ENCODE results near the gene CTNNA3. TPM values are rescaled to one million over a fixed set of nuclear protein-coding genes. Genes with fewer than 3 reads are reported as not detected.

CTNNA3 gene
- total RNA-seq, 2 experiments from 2014 or later = not detected

GRCh38 chr10:67284589-67284988, 411.4 kb downstream of the CTNNA3 start:
- Mint-ChIP-seq H3K36me3 (ENCODE audit: low read depth) (no peaks in the 10 kb centered on the region), H3K27me3 (ENCODE audit: low read depth) (no peaks in the 10 kb centered on the region), H3K4me3 (no peak overlapping the region), H3K9me3 (peaks cover 4% of the 10 kb centered on the region), H3K4me1 (ENCODE audit: low read depth) (no peaks in the 10 kb centered on the region), H3K27ac (no peak overlapping the region)
- intact Hi-C loops (cut with micrococcal nuclease) = no loop called here
- CTCF ChIA-PET = interaction anchor here (0.6 kb wide), 1 partner anchor 822 kb away, joined by 3 read pairs; no protein-coding TSS in a partner anchor
- no peak for DNase-seq

GRCh38 chr10:67282871-67283270, 413.1 kb downstream of the CTNNA3 start:
- no peaks in the 10 kb centered on the region for H3K27me3 Mint-ChIP-seq (ENCODE audit: low read depth)
- no peak overlapping the region for H3K4me3 Mint-ChIP-seq
- H3K27ac Mint-ChIP-seq = no peak overlapping the region
- H3K9me3 Mint-ChIP-seq = peaks cover 4% of the 10 kb centered on the region
- no peaks in the 10 kb centered on the region for H3K36me3 Mint-ChIP-seq (ENCODE audit: low read depth)
- no peaks in the 10 kb centered on the region for H3K4me1 Mint-ChIP-seq (ENCODE audit: low read depth)
- CTCF ChIA-PET = no interaction called here
- intact Hi-C loops (cut with micrococcal nuclease) = no loop called here
- DNase-seq = no peak

GRCh38 chr10:67280405-67280804, 415.6 kb downstream of the CTNNA3 start:
- intact Hi-C loops (cut with micrococcal nuclease) = no loop called here
- H3K27me3 Mint-ChIP-seq (ENCODE audit: low read depth) = no peaks in the 10 kb centered on the region
- peaks cover 4% of the 10 kb centered on the region for H3K9me3 Mint-ChIP-seq
- H3K4me1 Mint-ChIP-seq (ENCODE audit: low read depth) = no peaks in the 10 kb centered on the region
- no peak for DNase-seq
- no peak overlapping the region for H3K4me3 Mint-ChIP-seq
- H3K36me3 Mint-ChIP-seq (ENCODE audit: low read depth) = no peaks in the 10 kb centered on the region
- H3K27ac Mint-ChIP-seq = no peak overlapping the region
- CTCF ChIA-PET = no interaction called here

- no peak for DNase-seq
- no peak overlapping the region for H3K27ac Mint-ChIP-seq
- H3K4me1 Mint-ChIP-seq (ENCODE audit: low read depth) = no peaks in the 10 kb centered on the region
- no peak overlapping the region for H3K4me3 Mint-ChIP-seq
- H3K36me3 Mint-ChIP-seq (ENCODE audit: low read depth) = no peaks in the 10 kb centered on the region
- CTCF ChIA-PET = no interaction called here
- no peaks in the 10 kb centered on the region for H3K27me3 Mint-ChIP-seq (ENCODE audit: low read depth)
- intact Hi-C loops (cut with micrococcal nuclease) = no loop called here
- H3K9me3 Mint-ChIP-seq = no peaks in the 10 kb centered on the region
These were observed 418.6 kb downstream of the CTNNA3 start for GRCh38 chr10:67277402-67277801.

GRCh38 chr10:67269828-67270227, 426.2 kb downstream of the CTNNA3 start:
- no peak for DNase-seq
- no peak overlapping the region for H3K27ac Mint-ChIP-seq
- no peaks in the 10 kb centered on the region for H3K27me3 Mint-ChIP-seq (ENCODE audit: low read depth)
- intact Hi-C loops (cut with micrococcal nuclease) = no loop called here
- no peaks in the 10 kb centered on the region for H3K9me3 Mint-ChIP-seq
- CTCF ChIA-PET = no interaction called here
- H3K4me3 Mint-ChIP-seq = no peak overlapping the region
- no peaks in the 10 kb centered on the region for H3K4me1 Mint-ChIP-seq (ENCODE audit: low read depth)
- no peaks in the 10 kb centered on the region for H3K36me3 Mint-ChIP-seq (ENCODE audit: low read depth)

GRCh38 chr10:67268146-67268545, 427.8 kb downstream of the CTNNA3 start:
- H3K4me1 Mint-ChIP-seq (ENCODE audit: low read depth) = no peaks in the 10 kb centered on the region
- intact Hi-C loops (cut with micrococcal nuclease) = no loop called here
- CTCF ChIA-PET = interaction anchor here (0.7 kb wide), 1 partner anchor 1364 kb away, joined by 3 read pairs; no protein-coding TSS in a partner anchor
- H3K9me3 Mint-ChIP-seq = no peaks in the 10 kb centered on the region
- H3K27me3 Mint-ChIP-seq (ENCODE audit: low read depth) = peaks cover 3% of the 10 kb centered on the region
- no peak for DNase-seq
- no peak overlapping the region for H3K27ac Mint-ChIP-seq
- no peaks in the 10 kb centered on the region for H3K36me3 Mint-ChIP-seq (ENCODE audit: low read depth)
- H3K4me3 Mint-ChIP-seq = no peak overlapping the region

GRCh38 chr10:67262675-67263074, 433.3 kb downstream of the CTNNA3 start:
- Mint-ChIP-seq H3K27me3 (ENCODE audit: low read depth) (peaks cover 3% of the 10 kb centered on the region), H3K4me3 (no peak overlapping the region), H3K4me1 (ENCODE audit: low read depth) (no peaks in the 10 kb centered on the region), H3K27ac (no peak overlapping the region), H3K36me3 (ENCODE audit: low read depth) (no peaks in the 10 kb centered on the region), H3K9me3 (no peaks in the 10 kb centered on the region)
- DNase-seq = no peak
- CTCF ChIA-PET = no interaction called here
- intact Hi-C loops (cut with micrococcal nuclease) = no loop called here

- DNase-seq = no peak
- intact Hi-C loops (cut with micrococcal nuclease) = no loop called here
- Mint-ChIP-seq H3K27me3 (ENCODE audit: low read depth) (peaks cover 3% of the 10 kb centered on the region), H3K4me1 (ENCODE audit: low read depth) (no peaks in the 10 kb centered on the region), H3K9me3 (no peaks in the 10 kb centered on the region), H3K4me3 (no peak overlapping the region), H3K27ac (no peak overlapping the region), H3K36me3 (ENCODE audit: low read depth) (no peaks in the 10 kb centered on the region)
- CTCF ChIA-PET = no interaction called here
These were observed 434.6 kb downstream of the CTNNA3 start for GRCh38 chr10:67261300-67261797.

GRCh38 chr10:67259319-67259929, 436.6 kb downstream of the CTNNA3 start:
- no peak for DNase-seq
- no peaks in the 10 kb centered on the region for H3K36me3 Mint-ChIP-seq (ENCODE audit: low read depth)
- CTCF ChIA-PET = no interaction called here

GRCh38 chr10:67257427-67258144, 438.4 kb downstream of the CTNNA3 start:
- Mint-ChIP-seq H3K4me1 (ENCODE audit: low read depth) (no peaks in the 10 kb centered on the region), H3K4me3 (no peak overlapping the region), H3K27me3 (ENCODE audit: low read depth) (no peaks in the 10 kb centered on the region), H3K9me3 (no peaks in the 10 kb centered on the region), H3K36me3 (ENCODE audit: low read depth) (no peaks in the 10 kb centered on the region), H3K27ac (no peak overlapping the region)
- intact Hi-C loops (cut with micrococcal nuclease) = no loop called here
- DNase-seq = no peak
- CTCF ChIA-PET = no interaction called here

More at GRCh38 chr10:67259319-67259929, 436.6 kb downstream of the CTNNA3 start:
- H3K9me3 Mint-ChIP-seq = no peaks in the 10 kb centered on the region
- H3K27ac Mint-ChIP-seq = no peak overlapping the region
- peaks cover 3% of the 10 kb centered on the region for H3K27me3 Mint-ChIP-seq (ENCODE audit: low read depth)
- H3K4me1 Mint-ChIP-seq (ENCODE audit: low read depth) = no peaks in the 10 kb centered on the region
- intact Hi-C loops (cut with micrococcal nuclease) = no loop called here
- no peak overlapping the region for H3K4me3 Mint-ChIP-seq

- DNase-seq = no peak
- no peak overlapping the region for H3K27ac Mint-ChIP-seq
- H3K27me3 Mint-ChIP-seq (ENCODE audit: low read depth) = no peaks in the 10 kb centered on the region
- intact Hi-C loops (cut with micrococcal nuclease) = no loop called here
- no peaks in the 10 kb centered on the region for H3K4me1 Mint-ChIP-seq (ENCODE audit: low read depth)
- no peak overlapping the region for H3K4me3 Mint-ChIP-seq
- CTCF ChIA-PET = no interaction called here
- H3K36me3 Mint-ChIP-seq (ENCODE audit: low read depth) = no peaks in the 10 kb centered on the region
- H3K9me3 Mint-ChIP-seq = no peaks in the 10 kb centered on the region
These were observed 439.0 kb downstream of the CTNNA3 start for GRCh38 chr10:67257018-67257417.

- Mint-ChIP-seq H3K27me3 (ENCODE audit: low read depth) (no peaks in the 10 kb centered on the region), H3K36me3 (ENCODE audit: low read depth) (no peaks in the 10 kb centered on the region), H3K4me1 (ENCODE audit: low read depth) (no peaks in the 10 kb centered on the region), H3K27ac (no peak overlapping the region), H3K9me3 (peaks cover 4% of the 10 kb centered on the region), H3K4me3 (no peak overlapping the region)
- no peak for DNase-seq
- CTCF ChIA-PET = no interaction called here
- intact Hi-C loops (cut with micrococcal nuclease) = no loop called here
These were observed 445.3 kb downstream of the CTNNA3 start for GRCh38 chr10:67250686-67251085.

- CTCF ChIA-PET = no interaction called here
- Mint-ChIP-seq H3K4me1 (ENCODE audit: low read depth) (no peaks in the 10 kb centered on the region), H3K27ac (no peak overlapping the region), H3K27me3 (ENCODE audit: low read depth) (no peaks in the 10 kb centered on the region), H3K36me3 (ENCODE audit: low read depth) (no peaks in the 10 kb centered on the region), H3K4me3 (no peak overlapping the region), H3K9me3 (peaks cover 3% of the 10 kb centered on the region)
- intact Hi-C loops (cut with micrococcal nuclease) = no loop called here
- DNase-seq = no peak
These were observed 449.9 kb downstream of the CTNNA3 start for GRCh38 chr10:67246066-67246555.

Measured in activated naive CD4-positive, alpha-beta T cell treated with anti-CD3 and anti-CD28 coated beads for 36 hours (primary cell).